HepG2 (cell line): ENCODE data around the gene HNRNPAB. TPM values are rescaled to one million over a fixed set of nuclear protein-coding genes. Genes with fewer than 3 reads are reported as not detected.

ENCODE experiments used
- ATAC-seq: fragments of 200-7000 bp; cut with Tn5 transposase; 3 replicates; pipeline ENCODE4 v1.9.1; 2020; ENCODE audit warnings: mild to moderate bottlenecking, moderate library complexity
- BruUV-seq: library from RNA; stranded (reverse); fragments of 400-500 nt; replicated peaks from 2 replicates; lab custom pipeline; 2021; lab: Mats Ljungman, UMichigan
- CTCF ChIA-PET: fragments of 300-600 bp; formaldehyde crosslinking; extraction: SDS; loops from one replicate; lab custom pipeline; 2021; ENCODE audit warnings: low total read pairs, inconsistent platforms, low intra/inter-chr PET ratio; lab: Yijun Ruan, JAX
- POLR2A ChIA-PET: fragments of 350-600 bp; sonication (Branson Sonifier 250); formaldehyde crosslinking; loops from one replicate; lab custom pipeline; 2020; ENCODE audit warnings: antibody characterized with exemption, inconsistent platforms; lab: Yijun Ruan, JAX
- DNase-seq: peaks from one replicate; pipeline ENCODE4 v3.0.0-alpha.2; 2015; ENCODE audit warnings: low spot score
- FAIRE-seq: peaks from 3 replicates; lab custom pipeline; 2011; peaks lifted over from hg19 to GRCh38; lab: Jason Lieb, UNC
- H2AFZ ChIP-seq: one replicate; pipeline ENCODE4 v1.6.1; 2011; ENCODE audit warnings: low read length, inconsistent platforms
- H3K27ac ChIP-seq: fragments of 300-600 bp; 3 replicates; pipeline ENCODE4 v1.8.0; 2011; ENCODE audit warnings: mixed run types, mild to moderate bottlenecking, mixed read lengths, low read length, inconsistent platforms; ENCODE audit not compliant: insufficient read depth; ENCODE audit errors: extremely low read length
- H3K27me3 ChIP-seq, 2 experiments: fragments of 200-600 bp in 1 of 2; 2 replicates in 1 of 2; 3 replicates in 1 of 2; pipeline versions ENCODE4 v1.6.0 to v1.8.0; 2011; ENCODE audit warnings: low read length in 2 of 2, mild to moderate bottlenecking in 2 of 2, moderate library complexity in 2 of 2, inconsistent platforms in 1 of 2; ENCODE audit not compliant: insufficient read depth in 2 of 2, control insufficient read depth in 1 of 2
- H3K36me3 ChIP-seq, 2 experiments: fragments of 200-600 bp in 1 of 2; replicated peaks in 1 of 2; 2 replicates in 1 of 2; 3 replicates in 1 of 2; pipeline versions ENCODE4 v1.5.1 to v1.8.0; 2011; ENCODE audit warnings: low read length in 2 of 2, inconsistent platforms in 1 of 2; ENCODE audit not compliant: insufficient read depth in 2 of 2, control insufficient read depth in 1 of 2
- H3K4me1 ChIP-seq: 2 replicates; pipeline ENCODE4 v1.5.1; 2012; ENCODE audit warnings: low read length, inconsistent platforms; ENCODE audit not compliant: insufficient read depth
- H3K4me2 ChIP-seq: 2 replicates; pipeline ENCODE4 v1.6.0; 2011; ENCODE audit warnings: low read depth, low read length, inconsistent platforms
- H3K4me3 ChIP-seq, 3 experiments: fragments of 200-600 bp in 1 of 3; sonication (generic), shearing (Covaris generic) in 1 of 3; replicated peaks in 1 of 3; 2 replicates each; pipeline ENCODE4 v1.5.1; 2011 to 2016; ENCODE audit warnings: low read length in 3 of 3, inconsistent platforms in 2 of 3, low read depth in 2 of 3, mild to moderate bottlenecking in 2 of 3, control low read depth in 1 of 3, mixed read lengths in 1 of 3; ENCODE audit not compliant: insufficient read depth in 1 of 3
- H3K79me2 ChIP-seq: one replicate; pipeline ENCODE4 v1.6.1; 2011; ENCODE audit warnings: low read length, inconsistent platforms; ENCODE audit not compliant: insufficient read depth
- H3K9ac ChIP-seq: 2 replicates; pipeline ENCODE4 v1.6.0; 2011; ENCODE audit warnings: mild to moderate bottlenecking, low read depth, low read length, inconsistent platforms; ENCODE audit not compliant: insufficient read depth
- H3K9me3 ChIP-seq: 2 replicates; pipeline ENCODE4 v1.5.1; 2012; ENCODE audit warnings: mild to moderate bottlenecking, low read length
- H4K20me1 ChIP-seq: 2 replicates; pipeline ENCODE4 v1.6.0; 2011; ENCODE audit warnings: inconsistent platforms, mild to moderate bottlenecking, low read length, moderate library complexity; ENCODE audit not compliant: insufficient read depth
- AHR ChIP-seq: IDR thresholded peaks from 2 replicates; pipeline ENCODE4 v1.6.1; 2018; ENCODE audit warnings: missing genetic modification reagents, missing compliant biosample characterization
- CCDC6 ChIP-seq: sonication (generic); formaldehyde crosslinking; IDR thresholded peaks from 2 replicates; pipeline ENCODE4 v1.8.1; 2022; ENCODE audit warnings: mild to moderate bottlenecking, missing genetic modification reagents, moderate library complexity
- GFI1 ChIP-seq: sonication (generic); formaldehyde crosslinking; IDR thresholded peaks from 2 replicates; pipeline ENCODE4 v1.5.0; 2020; ENCODE audit warnings: missing genetic modification reagents, mild to moderate bottlenecking, borderline replicate concordance
- KAT8 ChIP-seq: IDR thresholded peaks from 2 replicates; pipeline ENCODE4 v1.6.1; 2016; ENCODE audit warnings: missing genetic modification reagents, missing compliant biosample characterization
- MXD4 ChIP-seq: IDR thresholded peaks from 2 replicates; pipeline ENCODE4 v1.6.1; 2016; ENCODE audit warnings: mild to moderate bottlenecking, missing biosample characterization, missing genetic modification reagents
- NFIB ChIP-seq: sonication (generic); formaldehyde crosslinking; IDR thresholded peaks from 2 replicates; pipeline ENCODE4 v1.9.0; 2021; ENCODE audit warnings: missing genetic modification reagents, mild to moderate bottlenecking, borderline replicate concordance
- RAD51 ChIP-seq: fragments of 450-650 bp; IDR thresholded peaks from 2 replicates; pipeline ENCODE4 v1.6.1; 2016; ENCODE audit warnings: borderline replicate concordance
- RBFOX2 ChIP-seq: fragments of 200-400 bp; formaldehyde crosslinking; IDR thresholded peaks from 2 replicates; pipeline ENCODE4 v1.6.1; 2017; ENCODE audit warnings: low read depth, mild to moderate bottlenecking, low read length
- TEAD2 ChIP-seq: sonication (generic); formaldehyde crosslinking; IDR thresholded peaks from 2 replicates; pipeline ENCODE4 v1.9.0; 2021; ENCODE audit warnings: missing genetic modification reagents
- YY1 ChIP-seq: IDR thresholded peaks from 2 replicates; pipeline ENCODE4 v1.6.1; 2011; ENCODE audit warnings: low read length, low read depth, moderate library complexity, mild to moderate bottlenecking; ENCODE audit not compliant: insufficient read depth, insufficient replicate concordance
- ZFP37 ChIP-seq: sonication (generic); formaldehyde crosslinking; IDR thresholded peaks from 2 replicates; pipeline ENCODE4 v1.4.0; 2020; ENCODE audit warnings: missing genetic modification reagents, borderline replicate concordance
- ZKSCAN1 ChIP-seq: fragments of 150-350 bp; IDR thresholded peaks from 2 replicates; pipeline ENCODE4 v1.6.1; 2014; ENCODE audit warnings: low read length
- ZNF136 ChIP-seq: sonication (generic); formaldehyde crosslinking; IDR thresholded peaks from 2 replicates; pipeline ENCODE4 v1.8.1; 2022; ENCODE audit warnings: low read depth, mild to moderate bottlenecking, moderate library complexity, missing genetic modification reagents
- ZNF350 ChIP-seq: sonication (generic); formaldehyde crosslinking; IDR thresholded peaks from 2 replicates; pipeline ENCODE4 v1.4.0; 2020; ENCODE audit warnings: mild to moderate bottlenecking, low read depth, missing genetic modification reagents, borderline replicate concordance
- ZNF367 ChIP-seq: sonication (generic); formaldehyde crosslinking; IDR thresholded peaks from 2 replicates; pipeline ENCODE4 v1.4.0; 2020; ENCODE audit warnings: missing genetic modification reagents, borderline replicate concordance
- ZNF383 ChIP-seq: sonication (generic); formaldehyde crosslinking; IDR thresholded peaks from 2 replicates; pipeline ENCODE4 v1.4.0; 2020; ENCODE audit warnings: missing genetic modification reagents, mild to moderate bottlenecking, borderline replicate concordance
- ZNF468 ChIP-seq: sonication (generic); formaldehyde crosslinking; IDR thresholded peaks from 2 replicates; pipeline ENCODE4 v1.8.0; 2022; ENCODE audit warnings: mild to moderate bottlenecking, moderate library complexity, missing genetic modification reagents
- ZNF878 ChIP-seq: sonication (generic); formaldehyde crosslinking; IDR thresholded peaks from 2 replicates; pipeline ENCODE4 v1.8.1; 2023; ENCODE audit warnings: mild to moderate bottlenecking, missing genetic modification reagents, moderate library complexity
- WGBS: methylation state at CpG from one replicate; pipeline ENCODE4 v1.1.6; 2017; ENCODE audit warnings: low lambda C conversion rate; 5-methylcytosine and 5-hydroxymethylcytosine counted together
- in situ Hi-C: cut with HindIII; loops from 2 replicates; pipeline ENCODE4 v1.10.0; 2017; ENCODE audit warnings: low pct_unique_long_range_greater_than_20kb; ENCODE audit not compliant: extremely low pct_ligation_motif_present
- intact Hi-C: fragments of 100-400 bp; cut with micrococcal nuclease; formaldehyde crosslinking; loops from one replicate; pipeline ENCODE4 v1.10.0; 2022; ENCODE audit not compliant: unreplicated experiment
- polyA plus RNA-seq, 8 experiments: library from polyadenylated mRNA; depleted of rRNA in 3 of 8; stranded (reverse) in 7 of 8; unstranded in 1 of 8; fragments of >200 nt; fragmentation: Illumina TruSeq in 4 of 8; extraction: Trizol in 4 of 8; gene quantifications; 2 replicates each; pipeline versions ENCODE4 v1.2.1 to v1.2.3, GENCODE V29; 2011 to 2016; ENCODE audit warnings: low read depth in 4 of 8, missing spikeins in 1 of 8, mixed read lengths in 1 of 8; ENCODE audit not compliant: insufficient read depth in 1 of 8
- total RNA-seq, 5 experiments: library from RNA; depleted of rRNA; stranded (reverse); fragments of >200 nt; fragmentation: Illumina TruSeq; extraction: Trizol; gene quantifications; 2 replicates each; pipeline ENCODE4 v1.2.3, GENCODE V29; 2016; ENCODE audit warnings: low read depth in 1 of 5

Gene HNRNPAB
- total and polyA plus RNA-seq, 2 of the 13 experiments (the other 11 are each of a cell fraction or from before 2014, with no cell fraction given): 62.6 to 111 TPM

DNA sequence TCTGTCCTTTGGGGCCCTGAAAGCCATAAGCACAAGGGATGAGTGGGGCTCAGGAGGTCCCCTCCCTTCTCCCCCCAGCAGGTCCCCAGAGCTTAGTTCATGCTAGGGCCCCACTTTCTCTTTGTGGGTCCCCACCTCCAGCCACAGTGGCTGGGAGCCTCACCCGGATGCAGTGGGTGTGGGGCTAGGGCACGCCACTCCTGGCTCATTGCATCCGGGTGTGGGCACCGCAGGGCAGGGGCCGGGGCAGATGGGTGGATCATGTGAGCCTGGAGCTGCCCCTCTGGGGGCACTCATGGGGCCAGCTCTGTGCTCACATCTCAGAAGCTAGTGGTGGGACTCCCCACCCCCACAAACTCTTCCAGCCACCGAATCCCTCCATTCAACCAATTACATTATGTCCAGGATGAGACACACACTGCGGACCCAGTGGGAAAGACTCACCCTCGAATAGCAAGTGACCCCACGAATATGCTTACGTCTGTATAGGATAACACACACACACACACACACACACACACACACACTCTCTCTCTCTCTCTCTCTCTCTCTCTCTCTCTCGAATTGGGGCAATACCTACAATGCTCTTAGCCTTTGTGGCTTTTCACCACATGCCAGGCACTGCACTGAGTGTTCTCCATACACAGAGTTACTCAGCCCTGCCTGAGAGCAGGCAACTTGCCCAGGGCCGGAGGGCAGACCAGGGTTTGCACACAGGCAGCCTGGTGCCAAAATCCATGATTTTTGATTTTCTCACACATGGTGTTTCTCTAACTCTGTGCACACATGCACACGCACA is 45.1 kb downstream of the HNRNPAB start:
- Histone ChIP-seq H2AFZ (no peak overlapping the region), H3K4me3 (no peak overlapping the region), H4K20me1 (no peaks in the 10 kb centered on the region), H3K36me3 (no peaks in the 10 kb centered on the region), H3K79me2 (no peaks in the 10 kb centered on the region), H3K9ac (no peak overlapping the region), H3K27ac (no peak overlapping the region), H3K9me3 (no peaks in the 10 kb centered on the region)
- in situ Hi-C loops: no loop called here
- 23% methylated on average over 6 of the region's 13 CpGs for WGBS
- ChIA-PET POLR2A (no interaction called here), CTCF (no interaction called here)
- DNase-seq (no peak), FAIRE-seq (no peak)
- intact Hi-C loops: no loop called here
- TF ChIP-seq ZFP37 (CRISPR knock-in tag): no peak
- no peak for TF ChIP-seq KAT8 (CRISPR knock-in tag)
- no peak for TF ChIP-seq ZNF136 (CRISPR knock-in tag)
- no peak for TF ChIP-seq ZNF367
- TF ChIP-seq, all 625 proteins: peak for 0
- BruUV-seq: no TSS peak
- Histone ChIP-seq H3K4me1 (no peaks in the 10 kb centered on the region), H3K4me2 (no peak overlapping the region), H3K27me3 (peaks cover 2 to 39% of the 10 kb centered on the region in 2 experiments; a peak in 3 of 5 replicates)
- no peak for ATAC-seq

DNA sequence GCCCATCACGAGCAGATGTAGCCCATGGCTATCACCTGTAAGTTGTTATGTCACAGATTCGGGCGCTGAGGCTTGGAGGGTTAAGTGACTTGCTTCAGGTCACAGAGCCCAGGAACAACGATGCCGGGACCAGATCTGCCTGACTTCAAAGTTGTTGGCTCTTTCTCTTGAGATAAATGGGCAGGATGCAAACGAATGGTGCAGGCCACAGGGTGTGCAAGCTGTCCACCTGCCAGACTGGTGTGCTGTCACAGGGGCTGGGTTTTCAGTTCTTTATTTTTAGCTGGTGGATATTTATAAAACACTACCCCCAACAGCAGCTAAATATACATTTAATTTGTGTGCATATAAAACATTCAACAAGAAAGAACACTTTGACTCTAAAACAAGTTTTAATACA is 45.9 kb downstream of the HNRNPAB start:
- Histone ChIP-seq H3K4me3 (no peak overlapping the region), H3K4me2 (no peak overlapping the region), H3K36me3 (no peaks in the 10 kb centered on the region), H3K27me3 (peaks cover 3 to 39% of the 10 kb centered on the region in 2 experiments; a peak in 3 of 5 replicates), H3K4me1 (no peaks in the 10 kb centered on the region), H4K20me1 (no peaks in the 10 kb centered on the region), H3K9ac (no peak overlapping the region), H3K27ac (no peak overlapping the region), H2AFZ (no peak overlapping the region), H3K79me2 (no peaks in the 10 kb centered on the region), H3K9me3 (no peaks in the 10 kb centered on the region)
- intact Hi-C loops (no loop called here), in situ Hi-C loops (no loop called here)
- no peak for TF ChIP-seq ZNF878 (CRISPR knock-in tag)
- TF ChIP-seq ZNF468 (CRISPR knock-in tag): no peak
- no peak for TF ChIP-seq NFIB
- no peak for TF ChIP-seq ZNF383
- no peak for TF ChIP-seq YY1
- no peak for TF ChIP-seq RAD51
- TF ChIP-seq ZNF350 (CRISPR knock-in tag): no peak
- TF ChIP-seq ZKSCAN1: no peak
- no peak for TF ChIP-seq TEAD2
- no peak for TF ChIP-seq CCDC6 (CRISPR knock-in tag)
- no peak for TF ChIP-seq AHR (CRISPR knock-in tag)
- no peak for TF ChIP-seq RBFOX2
- no peak for TF ChIP-seq GFI1 (CRISPR knock-in tag)
- TF ChIP-seq MXD4: no peak
- ATAC-seq (no peak), DNase-seq (no peak), FAIRE-seq (no peak)
- ChIA-PET CTCF (no interaction called here), POLR2A (no interaction called here)
- WGBS: 0% methylated on average over 6 of the region's 6 CpGs
- no TSS peak for BruUV-seq
